Neuronal stem cell (in vitro differentiated cells): Measurements from ENCODE around the gene TAF4.
A peak's percentile ranks its signal among the peaks of the same experiment; 100 is the strongest.

Experiments
- DNase-seq: peaks from one replicate; pipeline ENCODE4 v3.0.0-alpha.2; 2013; ENCODE audit warnings: low spot score
- H2AFZ ChIP-seq: one replicate; pipeline ENCODE4 v1.6.1; 2013; ENCODE audit warnings: mild to moderate bottlenecking, low read length, inconsistent platforms
- H2AK5ac ChIP-seq: 2 replicates; pipeline ENCODE4 v1.6.1; 2013; ENCODE audit warnings: low read depth, mild to moderate bottlenecking, inconsistent platforms, low read length, moderate library complexity, mixed read lengths
- H2BK120ac ChIP-seq: 2 replicates; pipeline ENCODE4 v1.6.1; 2013; ENCODE audit warnings: low read depth, mild to moderate bottlenecking, inconsistent platforms, low read length, moderate library complexity, mixed read lengths
- H2BK12ac ChIP-seq: one replicate; pipeline ENCODE4 v1.6.1; 2013; ENCODE audit warnings: low read length, inconsistent platforms
- H2BK15ac ChIP-seq: 2 replicates; pipeline ENCODE4 v1.6.1; 2013; ENCODE audit warnings: mild to moderate bottlenecking, low read length, inconsistent platforms, mixed read lengths
- H2BK5ac ChIP-seq: one replicate; pipeline ENCODE4 v1.6.1; 2013; ENCODE audit warnings: inconsistent platforms, mild to moderate bottlenecking, low read length, moderate library complexity
- H3K14ac ChIP-seq: one replicate; pipeline ENCODE4 v1.6.1; 2013; ENCODE audit warnings: low read length, inconsistent platforms
- H3K18ac ChIP-seq: 2 replicates; pipeline ENCODE4 v1.6.1; 2013; ENCODE audit warnings: low read length, inconsistent platforms
- H3K23ac ChIP-seq: 2 replicates; pipeline ENCODE4 v1.6.1; 2013; ENCODE audit warnings: low read depth, mild to moderate bottlenecking, mixed read lengths, low read length, inconsistent platforms; ENCODE audit not compliant: poor library complexity
- H3K27ac ChIP-seq: replicated peaks from 3 replicates; pipeline ENCODE4 v1.5.1; 2013; ENCODE audit warnings: low read length, inconsistent platforms
- H3K27me3 ChIP-seq, 3 experiments: 2 replicates each; pipeline ENCODE4 v1.6.1; 2013; ENCODE audit warnings: low read length in 3 of 3, mild to moderate bottlenecking in 2 of 3, inconsistent platforms in 1 of 3, low read depth in 1 of 3, mixed read lengths in 1 of 3, moderate library complexity in 1 of 3; ENCODE audit not compliant: control insufficient read depth in 3 of 3, insufficient read depth in 3 of 3
- H3K36me3 ChIP-seq, 2 donors: replicated peaks in 1 of 2; 2 replicates each; pipeline ENCODE4 v1.6.1; 2013; ENCODE audit warnings: low read length in 2 of 2; ENCODE audit not compliant: control insufficient read depth in 2 of 2, insufficient read depth in 2 of 2
- H3K4ac ChIP-seq: 2 replicates; pipeline ENCODE4 v1.6.1; 2013; ENCODE audit warnings: inconsistent platforms, mild to moderate bottlenecking, low read length, moderate library complexity
- H3K4me1 ChIP-seq, 2 donors: 1 replicate in 1 of 2; 2 replicates in 1 of 2; pipeline ENCODE4 v1.6.1; 2013; ENCODE audit warnings: low read length in 2 of 2, low read depth in 1 of 2; ENCODE audit not compliant: control insufficient read depth in 2 of 2, insufficient read depth in 1 of 2
- H3K4me2 ChIP-seq: one replicate; pipeline ENCODE4 v1.6.1; 2013; ENCODE audit warnings: mild to moderate bottlenecking, low read length, inconsistent platforms; ENCODE audit not compliant: insufficient read depth, poor library complexity, severe bottlenecking
- H3K4me3 ChIP-seq, 2 donors: 2 replicates each; pipeline ENCODE4 v1.5.1; 2013; ENCODE audit warnings: low read length in 2 of 2, mild to moderate bottlenecking in 2 of 2, inconsistent platforms in 1 of 2, moderate library complexity in 1 of 2
- H3K79me1 ChIP-seq: one replicate; pipeline ENCODE4 v1.6.1; 2013; ENCODE audit warnings: low read depth, mild to moderate bottlenecking, inconsistent platforms, low read length, moderate library complexity
- H3K9ac ChIP-seq: one replicate; pipeline ENCODE4 v1.6.1; 2013; ENCODE audit warnings: mild to moderate bottlenecking, low read depth, low read length, inconsistent platforms; ENCODE audit not compliant: poor library complexity
- H3K9me3 ChIP-seq, 2 donors: replicated peaks in 1 of 2; 2 replicates each; pipeline versions ENCODE3 to v1.6.1; 2013; ENCODE audit warnings: low read length in 2 of 2, mild to moderate bottlenecking in 2 of 2, inconsistent platforms in 1 of 2, low read depth in 1 of 2, mixed read lengths in 1 of 2, moderate library complexity in 1 of 2; ENCODE audit not compliant: control insufficient read depth in 2 of 2, insufficient read depth in 1 of 2
- H4K8ac ChIP-seq: one replicate; pipeline ENCODE4 v1.6.1; 2013; ENCODE audit warnings: low read depth, mild to moderate bottlenecking, inconsistent platforms, low read length, moderate library complexity
- H4K91ac ChIP-seq: one replicate; pipeline ENCODE4 v1.6.1; 2013; ENCODE audit warnings: low read length, low read depth, mild to moderate bottlenecking, inconsistent platforms; ENCODE audit not compliant: poor library complexity
- WGBS, 2 donors: extraction: QIAGEN DNeasy Blood & Tissue Kit; methylation state at CpG; one replicate each; pipeline ENCODE4 v1.1.7; 2013; ENCODE audit warnings: missing lambda C conversion rate in 2 of 2, mixed read lengths in 1 of 2; ENCODE audit not compliant: insufficient read length in 2 of 2, insufficient replicate concordance in 1 of 2; ENCODE audit errors: extremely low coverage in 2 of 2; 5-methylcytosine and 5-hydroxymethylcytosine counted together

The TAF4 gene

GRCh38 chr20:62001178-62001715, 64.4 kb downstream of the TAF4 start:
- H3K79me1 ChIP-seq: peaks cover 7% of the 10 kb centered on the region
- no peak overlapping the region for H3K14ac ChIP-seq
- H2BK5ac ChIP-seq: no peak overlapping the region
- H3K4me2 ChIP-seq: no peak overlapping the region
- H4K8ac ChIP-seq: no peak overlapping the region
- H2BK120ac ChIP-seq: no peak overlapping the region
- H3K9ac ChIP-seq: no peak overlapping the region
- no peak overlapping the region for H2BK15ac ChIP-seq
- no peak overlapping the region for H2AFZ ChIP-seq
- no peak overlapping the region for H2AK5ac ChIP-seq
- peaks cover 0 to 6% of the 10 kb centered on the region in 2 donors for H3K9me3 ChIP-seq
- H3K27ac ChIP-seq: no peak overlapping the region
- WGBS, 2 donors: no CpG with 5 or more reads among the region's 18 CpGs
- no peak overlapping the region for H3K4me3 ChIP-seq
- peaks cover 61 to 100% of the 10 kb centered on the region in 2 donors for H3K36me3 ChIP-seq
- no peak overlapping the region for H4K91ac ChIP-seq
- DNase-seq: no peak
- H3K27me3 ChIP-seq: no peaks in the 10 kb centered on the region
- no peak overlapping the region for H3K18ac ChIP-seq
- no peak overlapping the region for H3K23ac ChIP-seq
- no peaks in the 10 kb centered on the region for H3K4me1 ChIP-seq
- H3K4ac ChIP-seq: no peak overlapping the region
- H2BK12ac ChIP-seq: no peak overlapping the region

DNA sequence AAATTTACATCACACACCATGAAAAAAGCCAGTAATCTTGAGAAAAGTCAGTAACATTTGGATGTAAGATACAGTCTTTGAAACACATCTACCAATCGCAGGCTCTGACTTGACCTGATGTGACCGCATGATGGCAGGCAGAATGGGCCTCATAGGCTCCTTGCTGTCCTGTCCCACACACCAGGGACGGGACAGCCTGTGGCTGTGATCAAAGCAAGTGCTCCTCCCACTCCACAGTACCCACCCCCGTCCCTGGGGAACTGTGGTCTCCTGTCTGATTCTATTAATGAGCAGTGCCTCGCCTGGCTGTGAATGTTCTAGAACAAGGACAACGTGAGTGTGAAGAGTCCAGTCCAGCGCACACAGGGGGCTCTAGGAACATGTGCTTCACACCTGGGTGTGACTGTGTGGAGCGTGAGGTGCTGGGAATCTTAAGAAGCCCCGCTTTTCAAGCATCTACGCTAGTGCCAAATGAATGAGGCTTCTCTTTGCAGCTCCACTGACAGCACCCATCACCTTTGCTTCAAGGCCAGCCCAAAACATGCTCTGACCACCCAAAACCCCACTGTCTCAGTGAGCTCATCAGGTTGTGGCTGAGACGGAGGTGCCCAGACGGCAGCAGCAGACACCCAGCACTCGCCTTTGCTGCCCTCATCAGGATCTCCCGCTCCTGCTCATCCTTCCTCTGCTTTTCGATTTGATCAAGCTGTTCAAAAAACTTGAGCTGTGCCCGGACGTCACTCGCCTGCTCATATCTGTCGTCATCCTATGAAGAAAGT, 67.1 kb downstream of the TAF4 start:
- Histone ChIP-seq H3K4me3 (peak overlapping the region in 1 of 2 donors; percentile 25), H4K91ac (no peak overlapping the region), H3K4me2 (no peak overlapping the region), H3K79me1 (peaks cover under 1% of the 10 kb centered on the region), H2BK5ac (no peak overlapping the region), H3K23ac (no peak overlapping the region), H3K9me3 (peaks cover 0 to 6% of the 10 kb centered on the region in 2 donors), H3K36me3 (peaks cover 54 to 97% of the 10 kb centered on the region in 2 donors), H2BK12ac (no peak overlapping the region), H3K18ac (no peak overlapping the region), H3K27me3 (no peaks in the 10 kb centered on the region), H3K27ac (no peak overlapping the region), H3K4me1 (no peaks in the 10 kb centered on the region), H2AFZ (no peak overlapping the region), H2BK120ac (no peak overlapping the region), H3K9ac (no peak overlapping the region), H2AK5ac (no peak overlapping the region), H3K14ac (no peak overlapping the region), H3K4ac (no peak overlapping the region), H4K8ac (no peak overlapping the region), H2BK15ac (no peak overlapping the region)
- DNase-seq: no peak
- no CpG with 5 or more reads among the region's 19 CpGs for WGBS, 2 donors

- Histone ChIP-seq H3K4me1 (no peaks in the 10 kb centered on the region), H3K23ac (no peak overlapping the region), H2AFZ (no peak overlapping the region), H2BK12ac (no peak overlapping the region), H3K27me3 (no peaks in the 10 kb centered on the region), H3K27ac (no peak overlapping the region), H3K14ac (no peak overlapping the region), H4K91ac (no peak overlapping the region), H3K9me3 (peaks cover 3 to 8% of the 10 kb centered on the region in 2 donors), H2BK15ac (no peak overlapping the region), H2BK5ac (no peak overlapping the region), H3K36me3 (peaks cover 54 to 97% of the 10 kb centered on the region in 2 donors), H3K4ac (no peak overlapping the region), H3K18ac (no peak overlapping the region), H4K8ac (no peak overlapping the region), H3K79me1 (no peaks in the 10 kb centered on the region), H3K9ac (no peak overlapping the region), H3K4me3 (no peak overlapping the region), H2BK120ac (no peak overlapping the region), H3K4me2 (no peak overlapping the region), H2AK5ac (no peak overlapping the region)
- no peak for DNase-seq
- no CpG with 5 or more reads among the region's 10 CpGs for WGBS, 2 donors
Measured at GRCh38 chr20:61997891-61998290, 67.8 kb downstream of the TAF4 start.

GRCh38 chr20:61997372-61997771, 68.3 kb downstream of the TAF4 start:
- Histone ChIP-seq H2AFZ (no peak overlapping the region), H2BK15ac (no peak overlapping the region), H3K23ac (no peak overlapping the region), H2AK5ac (no peak overlapping the region), H3K4ac (no peak overlapping the region), H3K4me1 (no peaks in the 10 kb centered on the region), H3K18ac (no peak overlapping the region), H4K91ac (no peak overlapping the region), H3K9ac (no peak overlapping the region), H3K4me3 (no peak overlapping the region), H2BK120ac (no peak overlapping the region), H2BK12ac (no peak overlapping the region), H3K4me2 (no peak overlapping the region), H3K36me3 (peaks cover 53 to 97% of the 10 kb centered on the region in 2 donors), H3K79me1 (no peaks in the 10 kb centered on the region), H4K8ac (no peak overlapping the region), H3K27ac (no peak overlapping the region), H3K27me3 (no peaks in the 10 kb centered on the region), H3K14ac (no peak overlapping the region), H2BK5ac (no peak overlapping the region), H3K9me3 (peaks cover 3 to 11% of the 10 kb centered on the region in 2 donors)
- WGBS, 2 donors: no CpG with 5 or more reads among the region's 10 CpGs
- no peak for DNase-seq
